Spleen (tissue), 7 donors: ENCODE results near the gene PEX14.

Experiments
- POLR2A ChIP-seq, 3 donors: fragments of 450-650 bp; IDR thresholded peaks; one replicate each; pipeline ENCODE4 v1.5.1; 2017; ENCODE audit warnings: antibody characterized with exemption in 3 of 3, mild to moderate bottlenecking in 1 of 3
- POLR2AphosphoS5 ChIP-seq, 3 donors: sonication (generic); formaldehyde crosslinking; IDR thresholded peaks; one replicate each; pipeline ENCODE4 v1.5.1; 2017; ENCODE audit warnings: antibody characterized with exemption in 3 of 3
- TF ChIP-seq, protein P1 (sequence below), 11 experiments: fragments of 200-600 bp in 7 of 11; fragments of 450-650 bp in 4 of 11; sonication (generic) in 4 of 11; IDR thresholded peaks in 8 of 11; conservative IDR thresholded peaks in 3 of 11; 1 replicate in 7 of 11; 2 replicates in 4 of 11; pipeline versions ENCODE4 v1.4.0 to v1.8.0; 2016 to 2021; ENCODE audit warnings: antibody characterized with exemption in 11 of 11, inconsistent platforms in 4 of 11, mild to moderate bottlenecking in 1 of 11
- donor health status: DM: no; HTN: no; CAD: no; lungs with moderate emphysema.
- donor health status: DM: no; HTN: no; CAD: no.
- donor health status: DM: no; HTN: no; CAD: no.

GRCh38 chr1:10539411-10540043 lies 64.8 kb downstream of the PEX14 start:
- TF ChIP-seq, protein P1, sequence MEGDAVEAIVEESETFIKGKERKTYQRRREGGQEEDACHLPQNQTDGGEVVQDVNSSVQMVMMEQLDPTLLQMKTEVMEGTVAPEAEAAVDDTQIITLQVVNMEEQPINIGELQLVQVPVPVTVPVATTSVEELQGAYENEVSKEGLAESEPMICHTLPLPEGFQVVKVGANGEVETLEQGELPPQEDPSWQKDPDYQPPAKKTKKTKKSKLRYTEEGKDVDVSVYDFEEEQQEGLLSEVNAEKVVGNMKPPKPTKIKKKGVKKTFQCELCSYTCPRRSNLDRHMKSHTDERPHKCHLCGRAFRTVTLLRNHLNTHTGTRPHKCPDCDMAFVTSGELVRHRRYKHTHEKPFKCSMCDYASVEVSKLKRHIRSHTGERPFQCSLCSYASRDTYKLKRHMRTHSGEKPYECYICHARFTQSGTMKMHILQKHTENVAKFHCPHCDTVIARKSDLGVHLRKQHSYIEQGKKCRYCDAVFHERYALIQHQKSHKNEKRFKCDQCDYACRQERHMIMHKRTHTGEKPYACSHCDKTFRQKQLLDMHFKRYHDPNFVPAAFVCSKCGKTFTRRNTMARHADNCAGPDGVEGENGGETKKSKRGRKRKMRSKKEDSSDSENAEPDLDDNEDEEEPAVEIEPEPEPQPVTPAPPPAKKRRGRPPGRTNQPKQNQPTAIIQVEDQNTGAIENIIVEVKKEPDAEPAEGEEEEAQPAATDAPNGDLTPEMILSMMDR (IDR thresholded peaks at IDR 0.05 in 8 of 11, conservative IDR thresholded peaks at IDR 0.05 in 3 of 11), result no peak
- TF ChIP-seq POLR2A (IDR thresholded peaks at IDR 0.05), result no peak
- TF ChIP-seq POLR2AphosphoS5 (IDR thresholded peaks at IDR 0.05), result no peak
